ENCODE data around the gene GPR3. TPM values are rescaled to one million over a fixed set of nuclear protein-coding genes. Genes with fewer than 3 reads are reported as not detected.

Gene GPR3
- total and polyA plus RNA-seq, 10 of the 15 experiments (the other 5 are each of a cell fraction or from before 2014, with no cell fraction given), result 0.33 to 1.4 (median 0.63) TPM; not detected in 3

- TF ChIP-seq PAX5 (IDR thresholded peaks at IDR 0.05; ENCODE audit: borderline replicate concordance, low read depth, low read length), result peak; percentile 71; the same call in 1 of the 2 replicates
These were observed 32.0 kb upstream of the GPR3 start (continued) for GRCh38 chr1:27360159-27361043.

DNA sequence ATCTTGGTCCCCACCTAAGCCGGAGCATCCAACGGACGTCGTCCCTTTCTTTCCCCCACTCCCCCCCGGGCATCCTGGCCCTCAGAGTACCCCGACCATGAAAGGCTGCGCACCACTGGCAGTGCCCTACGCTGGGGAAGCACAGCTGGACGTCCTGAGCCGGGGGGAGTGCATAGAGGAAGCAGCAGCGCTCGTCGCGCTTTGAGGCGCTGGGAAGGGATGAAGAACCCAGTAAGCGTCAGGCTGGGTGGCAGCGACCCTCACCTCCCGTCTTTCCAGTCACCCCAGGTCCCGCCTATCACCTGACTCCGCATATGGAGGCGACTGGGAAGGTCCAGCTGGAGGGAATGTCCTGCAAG, 31.4 kb upstream of the GPR3 start:
- SMC1A ChIA-PET (ENCODE audit: uncharacterized antibody, unreplicated experiment), result no interaction called here
- in situ Hi-C loops (cut with MboI), result no loop called here
- no peaks in the 10 kb centered on the region for H4K20me1 ChIP-seq (ENCODE audit: control insufficient read depth, insufficient read depth)
- H3K9me3 ChIP-seq (replicated peaks; ENCODE audit: control insufficient read depth, insufficient read depth, low read length), result no peaks in the 10 kb centered on the region
- DNase-seq (ENCODE audit: low read depth, low spot score) (no peak), FAIRE-seq (no peak), ATAC-seq (no peak)
- no peak overlapping the region for H2AFZ ChIP-seq (ENCODE audit: control insufficient read depth, low read depth, low read length)
- RAD21 ChIA-PET (ENCODE audit: unreplicated experiment), result interaction anchor here (0.9 kb wide), 1 partner anchor 9 kb away, joined by 3 read pairs; no protein-coding TSS in a partner anchor
- H3K27ac ChIP-seq (ENCODE audit: control insufficient read depth, insufficient read depth), result no peak overlapping the region
- H3K4me3 ChIP-seq, result 0 out of 2 replicates have a peak overlapping the region, but pooled peaks have one; percentile 57
- no peak overlapping the region for H3K9ac ChIP-seq (ENCODE audit: control insufficient read depth, insufficient read depth, low read length)
- no peaks in the 10 kb centered on the region for H3K36me3 ChIP-seq (ENCODE audit: control insufficient read depth in 2 of 2, insufficient read depth in 2 of 2, low read length in 1 of 2)
- WGBS (ENCODE audit: insufficient coverage, insufficient replicate concordance, low lambda C conversion rate, missing lambda C conversion rate), result 80% methylated on average over 21 of the region's 21 CpGs
- BruUV-seq (replicated peaks), result no TSS peak
- peaks cover 18% of the 10 kb centered on the region for H3K4me1 ChIP-seq (ENCODE audit: control insufficient read depth, insufficient read depth, low read length)
- no peaks in the 10 kb centered on the region for H3K79me2 ChIP-seq (ENCODE audit: control insufficient read depth, insufficient read depth, low read length)
- CTCF ChIA-PET, result interaction anchor here (2.4 kb wide), 1 partner anchor 10 kb away, joined by 5 read pairs; no protein-coding TSS in a partner anchor
- peak overlapping the region; percentile 98; the same call in 1 of the 2 replicates for H3K4me2 ChIP-seq (ENCODE audit: control insufficient read depth, insufficient read depth)
- POLR2A ChIA-PET, result no interaction called here
- intact Hi-C loops (cut with micrococcal nuclease; ENCODE audit: unreplicated experiment), result no loop called here
- H3K27me3 ChIP-seq (replicated peaks in 1 of 2; ENCODE audit: control insufficient read depth in 2 of 2, insufficient read depth in 2 of 2, low read length in 1 of 2), result no peaks in the 10 kb centered on the region; a peak in 1 of 4 replicates
- TF ChIP-seq BHLHE40 (IDR thresholded peaks at IDR 0.05; ENCODE audit: borderline replicate concordance in 1 of 2, low read depth in 2 of 2, low read length in 1 of 2) (no peak), RFX5 (IDR thresholded peaks at IDR 0.05; ENCODE audit: low read depth, low read length) (no peak), IKZF1 (conservative IDR thresholded peaks at IDR 0.05) (no peak), RB1 (IDR thresholded peaks at IDR 0.05; ENCODE audit: borderline replicate concordance) (no peak)
- TF ChIP-seq, protein P1, sequence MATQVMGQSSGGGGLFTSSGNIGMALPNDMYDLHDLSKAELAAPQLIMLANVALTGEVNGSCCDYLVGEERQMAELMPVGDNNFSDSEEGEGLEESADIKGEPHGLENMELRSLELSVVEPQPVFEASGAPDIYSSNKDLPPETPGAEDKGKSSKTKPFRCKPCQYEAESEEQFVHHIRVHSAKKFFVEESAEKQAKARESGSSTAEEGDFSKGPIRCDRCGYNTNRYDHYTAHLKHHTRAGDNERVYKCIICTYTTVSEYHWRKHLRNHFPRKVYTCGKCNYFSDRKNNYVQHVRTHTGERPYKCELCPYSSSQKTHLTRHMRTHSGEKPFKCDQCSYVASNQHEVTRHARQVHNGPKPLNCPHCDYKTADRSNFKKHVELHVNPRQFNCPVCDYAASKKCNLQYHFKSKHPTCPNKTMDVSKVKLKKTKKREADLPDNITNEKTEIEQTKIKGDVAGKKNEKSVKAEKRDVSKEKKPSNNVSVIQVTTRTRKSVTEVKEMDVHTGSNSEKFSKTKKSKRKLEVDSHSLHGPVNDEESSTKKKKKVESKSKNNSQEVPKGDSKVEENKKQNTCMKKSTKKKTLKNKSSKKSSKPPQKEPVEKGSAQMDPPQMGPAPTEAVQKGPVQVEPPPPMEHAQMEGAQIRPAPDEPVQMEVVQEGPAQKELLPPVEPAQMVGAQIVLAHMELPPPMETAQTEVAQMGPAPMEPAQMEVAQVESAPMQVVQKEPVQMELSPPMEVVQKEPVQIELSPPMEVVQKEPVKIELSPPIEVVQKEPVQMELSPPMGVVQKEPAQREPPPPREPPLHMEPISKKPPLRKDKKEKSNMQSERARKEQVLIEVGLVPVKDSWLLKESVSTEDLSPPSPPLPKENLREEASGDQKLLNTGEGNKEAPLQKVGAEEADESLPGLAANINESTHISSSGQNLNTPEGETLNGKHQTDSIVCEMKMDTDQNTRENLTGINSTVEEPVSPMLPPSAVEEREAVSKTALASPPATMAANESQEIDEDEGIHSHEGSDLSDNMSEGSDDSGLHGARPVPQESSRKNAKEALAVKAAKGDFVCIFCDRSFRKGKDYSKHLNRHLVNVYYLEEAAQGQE (IDR thresholded peaks at IDR 0.05; ENCODE audit: low read depth, low read length), result no peak
- TF ChIP-seq, protein P2, sequence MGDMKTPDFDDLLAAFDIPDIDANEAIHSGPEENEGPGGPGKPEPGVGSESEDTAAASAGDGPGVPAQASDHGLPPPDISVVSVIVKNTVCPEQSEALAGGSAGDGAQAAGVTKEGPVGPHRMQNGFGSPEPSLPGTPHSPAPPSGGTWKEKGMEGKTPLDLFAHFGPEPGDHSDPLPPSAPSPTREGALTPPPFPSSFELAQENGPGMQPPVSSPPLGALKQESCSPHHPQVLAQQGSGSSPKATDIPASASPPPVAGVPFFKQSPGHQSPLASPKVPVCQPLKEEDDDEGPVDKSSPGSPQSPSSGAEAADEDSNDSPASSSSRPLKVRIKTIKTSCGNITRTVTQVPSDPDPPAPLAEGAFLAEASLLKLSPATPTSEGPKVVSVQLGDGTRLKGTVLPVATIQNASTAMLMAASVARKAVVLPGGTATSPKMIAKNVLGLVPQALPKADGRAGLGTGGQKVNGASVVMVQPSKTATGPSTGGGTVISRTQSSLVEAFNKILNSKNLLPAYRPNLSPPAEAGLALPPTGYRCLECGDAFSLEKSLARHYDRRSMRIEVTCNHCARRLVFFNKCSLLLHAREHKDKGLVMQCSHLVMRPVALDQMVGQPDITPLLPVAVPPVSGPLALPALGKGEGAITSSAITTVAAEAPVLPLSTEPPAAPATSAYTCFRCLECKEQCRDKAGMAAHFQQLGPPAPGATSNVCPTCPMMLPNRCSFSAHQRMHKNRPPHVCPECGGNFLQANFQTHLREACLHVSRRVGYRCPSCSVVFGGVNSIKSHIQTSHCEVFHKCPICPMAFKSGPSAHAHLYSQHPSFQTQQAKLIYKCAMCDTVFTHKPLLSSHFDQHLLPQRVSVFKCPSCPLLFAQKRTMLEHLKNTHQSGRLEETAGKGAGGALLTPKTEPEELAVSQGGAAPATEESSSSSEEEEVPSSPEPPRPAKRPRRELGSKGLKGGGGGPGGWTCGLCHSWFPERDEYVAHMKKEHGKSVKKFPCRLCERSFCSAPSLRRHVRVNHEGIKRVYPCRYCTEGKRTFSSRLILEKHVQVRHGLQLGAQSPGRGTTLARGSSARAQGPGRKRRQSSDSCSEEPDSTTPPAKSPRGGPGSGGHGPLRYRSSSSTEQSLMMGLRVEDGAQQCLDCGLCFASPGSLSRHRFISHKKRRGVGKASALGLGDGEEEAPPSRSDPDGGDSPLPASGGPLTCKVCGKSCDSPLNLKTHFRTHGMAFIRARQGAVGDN (IDR thresholded peaks at IDR 0.05), result no peak
- TF ChIP-seq, protein P3, sequence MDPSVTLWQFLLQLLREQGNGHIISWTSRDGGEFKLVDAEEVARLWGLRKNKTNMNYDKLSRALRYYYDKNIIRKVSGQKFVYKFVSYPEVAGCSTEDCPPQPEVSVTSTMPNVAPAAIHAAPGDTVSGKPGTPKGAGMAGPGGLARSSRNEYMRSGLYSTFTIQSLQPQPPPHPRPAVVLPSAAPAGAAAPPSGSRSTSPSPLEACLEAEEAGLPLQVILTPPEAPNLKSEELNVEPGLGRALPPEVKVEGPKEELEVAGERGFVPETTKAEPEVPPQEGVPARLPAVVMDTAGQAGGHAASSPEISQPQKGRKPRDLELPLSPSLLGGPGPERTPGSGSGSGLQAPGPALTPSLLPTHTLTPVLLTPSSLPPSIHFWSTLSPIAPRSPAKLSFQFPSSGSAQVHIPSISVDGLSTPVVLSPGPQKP (IDR thresholded peaks at IDR 0.05; ENCODE audit: low read depth, low read length), result no peak
